HG03460 (cell line): ENCODE measurements around the gene UBE2J2.
"Not testable (repeated sequence)": the region's sequence is repeated elsewhere in the genome, so short reads cannot be mapped to it uniquely, and the experiment has no call there.

ENCODE experiments used
- ATAC-seq: cut with Tn5 transposase; IDR thresholded peaks from one replicate; pipeline ENCODE4 v1.9.1; 2021; ENCODE audit not compliant: unreplicated experiment

Gene UBE2J2

DNA sequence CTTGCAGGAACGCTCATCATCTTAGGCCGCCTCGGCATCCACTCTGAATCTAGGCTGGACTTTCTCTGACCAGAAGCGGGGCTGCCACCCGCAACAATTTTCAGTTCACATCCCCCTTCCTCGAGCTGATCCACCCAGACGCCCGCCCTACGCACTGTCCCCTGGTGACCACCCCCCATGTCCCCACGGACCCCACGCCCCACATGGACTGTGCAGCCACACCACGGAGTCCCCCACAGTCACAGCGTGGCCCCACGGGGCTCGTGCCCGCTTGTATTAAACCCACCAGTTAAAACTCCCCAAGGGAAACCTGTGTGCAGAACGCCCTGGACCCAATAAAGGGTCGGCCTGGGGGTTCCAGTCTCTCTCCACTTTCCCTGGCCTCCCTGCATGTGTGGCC is 14.1 kb downstream of the UBE2J2 start:
- ATAC-seq: no peak

DNA sequence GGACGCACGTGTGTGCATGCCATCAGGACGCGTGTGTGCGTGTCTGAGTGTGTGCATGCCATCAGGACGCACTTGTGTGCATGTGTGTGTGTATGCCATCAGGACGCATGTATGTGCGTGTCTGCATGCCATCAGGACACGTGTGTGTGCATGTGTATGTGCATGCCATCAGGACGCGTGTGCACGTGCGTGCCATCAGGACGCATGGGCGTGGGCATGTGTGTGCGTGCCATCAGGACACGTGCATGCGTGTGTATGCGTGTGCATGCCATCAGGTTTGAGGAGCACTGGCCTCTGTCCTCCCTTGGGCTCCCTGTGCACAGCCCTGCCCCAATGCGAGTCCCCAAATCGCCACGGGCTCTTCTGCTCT is 14.6 kb downstream of the UBE2J2 start:
- no peak for ATAC-seq

DNA sequence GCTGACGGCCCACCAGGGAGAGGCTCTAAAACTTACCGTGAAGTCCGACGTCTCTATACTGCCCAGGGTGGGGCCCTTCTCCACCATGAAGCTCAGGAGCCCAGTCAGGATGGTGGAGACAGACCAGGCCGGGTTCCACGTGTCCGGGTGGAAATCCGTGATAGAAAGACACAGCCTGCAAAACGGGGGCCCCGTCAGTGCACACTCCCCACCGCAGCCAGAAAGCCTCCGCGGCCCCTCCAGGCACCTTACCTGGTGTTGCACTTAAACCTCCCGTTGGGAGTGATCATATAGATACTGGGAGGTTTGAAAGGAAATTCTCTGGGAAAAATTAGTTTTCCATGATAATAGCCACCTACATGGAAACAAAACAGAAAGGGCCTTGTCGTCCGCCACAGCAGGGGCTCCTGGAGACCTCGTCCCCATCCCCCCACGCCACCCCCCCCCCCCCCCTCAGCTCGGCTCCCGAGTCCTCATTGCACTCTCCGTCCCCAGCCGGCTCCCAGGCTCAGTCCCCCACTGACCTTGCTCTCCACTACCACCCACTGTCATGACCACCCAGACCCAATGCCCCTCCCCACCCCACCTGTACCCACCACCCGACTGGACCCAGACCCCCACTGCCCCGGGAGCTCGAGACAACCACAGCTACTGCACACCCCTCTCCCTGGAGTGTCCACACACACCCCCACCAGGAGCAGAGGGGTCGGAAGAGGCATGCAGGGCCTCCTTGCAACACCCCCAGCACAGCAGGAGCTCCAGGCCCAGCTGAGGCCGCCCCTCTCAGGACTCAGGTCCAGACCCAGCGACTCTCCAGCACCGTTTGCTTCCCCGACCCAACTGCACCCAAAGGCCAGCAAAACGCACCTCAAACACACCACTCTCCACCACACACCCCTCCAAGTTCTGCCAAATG is 16.4 kb downstream of the UBE2J2 start:
- no peak for ATAC-seq

DNA sequence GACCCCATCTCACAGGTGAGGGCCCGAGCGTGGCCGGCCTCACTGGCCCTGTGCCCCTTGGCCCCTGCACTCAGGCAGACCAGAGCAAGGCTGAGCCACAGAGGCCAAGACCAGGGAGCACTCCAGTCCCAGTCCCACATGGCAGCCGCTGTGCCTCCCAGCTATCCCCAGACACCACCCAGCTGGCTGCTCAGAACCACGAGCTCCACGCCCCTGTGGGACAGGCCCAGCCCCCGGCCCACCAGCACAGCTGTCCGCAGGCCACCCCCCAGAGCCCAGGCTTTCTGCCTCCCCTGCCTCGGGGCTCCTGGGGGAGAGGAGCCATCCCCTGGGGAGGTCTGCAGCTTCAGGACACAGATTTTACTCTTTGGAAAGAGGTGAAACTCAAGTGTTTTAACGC is 18.0 kb downstream of the UBE2J2 start:
- no peak for ATAC-seq

DNA sequence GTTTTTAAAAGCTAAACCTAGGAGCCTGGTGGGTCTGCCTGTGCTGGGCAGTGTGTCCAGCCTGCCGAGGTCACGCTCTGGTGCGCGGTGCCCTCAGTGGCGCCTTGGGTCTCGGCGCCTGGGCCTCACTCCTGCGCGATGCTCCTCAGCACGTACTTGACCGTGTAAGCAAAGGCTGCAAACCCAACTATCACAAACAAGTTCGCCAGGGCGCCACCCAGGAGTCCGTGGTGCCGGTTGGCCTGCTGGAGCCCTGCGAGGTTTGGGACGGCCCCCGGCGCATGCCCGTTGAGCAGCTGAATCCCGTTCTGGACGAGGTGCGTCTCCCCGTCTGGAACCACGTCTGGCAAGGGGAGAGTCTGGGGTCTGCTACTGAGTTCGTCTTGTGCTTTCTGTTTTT is 18.6 kb downstream of the UBE2J2 start:
- ATAC-seq: no peak

DNA sequence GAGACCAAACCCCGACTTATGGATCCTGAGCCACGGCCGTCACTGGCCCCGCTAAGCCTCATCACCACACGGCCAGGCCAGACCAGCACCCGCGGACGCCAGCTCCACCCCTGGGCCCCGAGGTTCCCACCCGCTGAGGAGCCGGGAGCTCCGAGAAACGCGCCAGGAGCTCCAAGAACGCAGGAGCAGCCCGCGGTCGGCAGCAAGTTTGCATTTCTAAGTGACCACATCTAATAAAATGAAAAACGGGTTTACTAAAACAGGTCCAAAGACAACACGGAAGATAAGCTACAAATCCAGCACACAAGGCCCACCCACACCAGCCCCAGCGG is 19.0 kb downstream of the UBE2J2 start:
- no peak for ATAC-seq

DNA sequence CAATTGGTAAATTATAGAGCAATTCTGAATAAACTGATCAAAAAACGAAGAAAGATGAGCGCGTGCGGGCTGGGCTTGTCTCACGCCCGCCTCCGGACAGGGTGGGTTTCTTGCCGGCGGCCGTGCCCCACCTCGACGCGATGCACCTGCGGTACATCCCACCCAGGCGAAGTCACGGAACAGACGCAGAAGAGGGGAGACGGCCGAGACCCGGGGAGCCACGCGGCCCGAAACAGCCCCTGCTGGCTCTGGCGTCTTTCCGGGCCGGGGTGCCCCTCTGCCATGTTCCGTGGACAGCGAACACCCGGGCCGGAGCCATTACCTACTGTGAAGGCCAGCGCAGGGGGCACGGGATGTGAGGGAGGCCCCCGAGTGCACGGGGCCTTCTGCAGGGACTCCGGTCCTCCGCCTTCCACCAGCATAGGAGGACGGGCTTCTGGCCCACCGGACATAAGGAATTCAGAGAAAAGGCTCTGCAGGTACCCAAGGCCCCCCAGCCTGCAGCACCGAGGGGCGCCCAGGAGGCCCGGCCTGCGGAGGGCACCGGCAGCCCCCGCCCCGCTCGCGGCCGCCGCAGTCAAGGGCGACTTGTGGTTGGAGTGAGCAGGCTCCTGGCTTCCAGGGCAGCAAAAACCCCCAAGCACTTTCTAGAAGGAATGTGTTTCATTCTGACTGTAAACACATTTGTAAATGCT is 19.5 kb downstream of the UBE2J2 start:
- ATAC-seq: no peak

DNA sequence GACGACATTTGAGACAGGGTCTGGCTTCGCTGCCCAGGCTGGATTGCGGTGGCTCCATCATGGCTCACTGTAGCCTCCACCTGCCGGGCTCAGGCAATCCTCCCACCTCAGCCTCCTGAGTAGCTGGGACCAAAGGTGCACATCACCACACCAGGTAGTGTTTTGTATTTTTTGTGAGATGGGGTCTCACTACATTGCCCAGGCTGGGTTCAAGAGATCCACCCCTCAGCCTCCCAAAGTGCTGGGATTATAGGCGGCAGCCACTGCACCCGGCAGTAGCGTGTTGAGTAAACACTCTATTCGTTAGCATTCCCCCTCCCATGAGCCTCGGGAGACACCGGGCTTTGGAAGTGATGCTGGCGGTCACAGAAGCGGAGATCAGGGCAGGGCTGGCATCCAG is 20.3 kb downstream of the UBE2J2 start:
- no peak for ATAC-seq

DNA sequence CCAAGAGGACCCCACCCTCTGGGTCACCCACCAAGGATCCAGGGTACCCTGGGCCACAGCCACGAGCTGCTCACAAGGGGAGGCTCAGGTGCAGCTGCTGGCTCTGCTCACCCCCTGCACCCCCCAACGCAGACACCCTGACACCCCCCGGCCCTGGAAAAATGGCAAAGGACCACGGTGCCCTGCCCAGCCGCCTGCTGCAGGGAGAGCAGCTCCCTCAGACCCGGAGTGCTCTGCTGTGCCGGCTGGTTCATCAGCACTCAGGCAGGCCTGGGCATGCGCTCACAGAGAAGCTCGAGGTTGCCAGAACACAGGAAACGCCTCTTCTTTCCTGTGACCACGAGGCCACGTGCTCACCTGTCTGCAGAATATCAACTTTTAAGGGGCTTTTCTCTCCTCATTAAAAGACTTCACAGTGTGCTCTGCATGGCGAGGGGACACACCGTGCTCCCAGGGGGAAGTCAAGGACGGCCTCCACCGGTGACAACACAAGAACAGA is 22.8 kb downstream of the UBE2J2 start:
- ATAC-seq: no peak

DNA sequence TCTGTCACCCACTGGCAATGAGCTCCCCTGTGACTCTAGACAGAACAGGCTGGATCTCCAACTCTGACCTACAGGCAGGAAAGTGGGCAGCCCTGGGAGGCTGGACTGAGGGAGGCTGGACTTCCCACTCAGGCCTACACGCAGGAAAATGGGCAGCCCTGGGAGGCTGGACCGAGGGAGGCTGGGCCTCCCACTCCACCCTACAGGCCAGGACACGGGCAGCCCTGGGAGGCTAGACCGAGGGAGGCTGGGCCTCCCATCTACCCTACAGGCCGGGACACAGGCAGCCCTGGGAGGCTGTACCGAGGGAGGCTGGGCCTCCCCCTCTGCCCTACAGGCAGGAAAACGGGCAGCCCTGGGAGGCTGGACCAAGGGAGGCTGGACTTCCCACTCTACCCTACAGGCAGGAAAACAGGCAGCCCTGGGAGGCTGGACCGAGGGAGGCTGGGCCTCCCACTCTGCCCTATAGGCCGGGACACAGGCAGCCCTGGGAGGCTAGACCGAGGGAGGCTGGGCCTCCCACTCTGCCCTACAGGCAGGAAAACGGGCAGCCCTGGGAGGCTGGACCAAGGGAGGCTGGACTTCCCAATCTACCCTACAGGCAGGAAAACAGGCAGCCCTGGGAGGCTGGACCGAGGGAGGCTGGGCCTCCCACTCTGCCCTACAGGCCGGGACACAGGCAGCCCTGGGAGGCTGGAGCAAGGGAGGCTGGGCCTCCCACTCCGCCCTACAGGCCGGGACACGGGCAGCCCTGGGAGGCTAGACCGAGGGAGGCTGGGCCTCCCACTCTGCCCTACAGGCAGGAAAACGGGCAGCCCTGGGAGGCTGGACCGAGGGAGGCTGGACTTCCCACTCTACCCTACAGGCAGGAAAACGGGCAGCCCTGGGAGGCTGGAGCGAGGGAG is 25.4 kb downstream of the UBE2J2 start:
- ATAC-seq: not testable (repeated sequence)

DNA sequence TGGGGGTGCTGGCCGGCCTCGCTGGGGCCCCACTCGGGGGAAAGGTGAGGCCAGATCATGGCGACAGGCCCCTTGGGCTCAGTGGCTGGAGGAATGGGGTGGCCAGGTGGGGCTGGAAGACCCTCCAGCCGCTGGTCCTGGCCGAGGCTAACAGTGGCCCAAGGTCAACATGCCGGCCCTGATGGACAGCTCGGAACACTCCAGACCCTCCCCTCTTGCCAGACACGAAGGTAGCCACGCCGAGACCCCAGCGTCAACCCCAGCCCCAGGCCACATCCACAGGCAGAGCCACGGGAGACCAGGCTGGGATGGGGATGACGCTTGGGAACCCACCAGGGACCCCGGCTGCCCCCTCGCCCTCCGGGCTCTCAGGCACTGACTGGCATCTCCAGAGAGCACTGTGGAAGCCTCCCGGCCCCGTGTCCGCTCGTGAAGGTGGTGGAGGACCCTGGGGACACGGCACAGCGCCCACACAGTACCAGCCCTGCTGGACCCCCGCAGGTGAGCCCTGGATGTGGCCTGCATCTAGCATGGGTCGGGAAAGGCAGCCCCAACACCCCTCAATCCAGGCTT is 26.2 kb downstream of the UBE2J2 start:
- ATAC-seq: no peak

DNA sequence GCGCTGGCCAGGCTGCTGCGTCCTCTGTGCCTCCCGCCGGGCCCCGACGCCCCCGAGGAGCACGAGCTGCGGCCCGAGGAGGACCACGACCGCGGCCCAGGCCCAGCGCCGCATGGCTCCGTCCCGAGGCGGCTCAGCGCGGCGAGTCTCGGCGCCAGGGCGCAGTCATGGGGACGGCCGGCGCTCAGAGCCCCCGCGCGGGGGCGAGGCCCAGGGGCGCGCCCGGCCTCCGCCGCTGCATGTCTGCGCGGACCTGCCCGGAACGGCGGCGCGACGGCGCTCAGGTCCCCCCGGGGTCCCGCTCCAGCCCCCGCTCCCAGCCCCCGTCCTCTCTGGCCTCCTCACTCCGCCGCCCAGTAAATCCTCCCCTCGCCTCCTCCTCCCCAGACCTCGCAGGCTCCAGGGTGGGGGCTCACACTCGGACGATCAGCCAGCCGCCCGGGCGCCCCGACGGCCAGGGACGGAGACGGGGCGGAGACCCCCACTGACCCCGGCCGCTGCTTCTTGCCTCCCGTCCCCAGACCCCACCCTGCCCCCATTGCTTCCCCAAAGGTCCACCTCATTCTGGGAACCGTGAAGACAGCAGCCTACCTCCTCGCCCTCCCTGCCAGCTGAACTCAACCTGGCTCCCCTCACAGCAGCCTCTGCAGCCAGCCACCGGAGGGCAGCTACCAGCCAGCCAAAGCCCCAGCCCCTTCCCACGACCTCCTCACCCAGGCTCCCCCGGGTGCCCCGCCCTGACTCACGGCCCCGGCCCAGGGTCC is 26.9 kb downstream of the UBE2J2 start, which contains the start of gene C1QTNF12:
TSS of gene C1QTNF12 (minus strand) at position 146 of the 764 bp plus-strand sequence. CDS start at position 114, 32 bp downstream.
- ATAC-seq: no peak

DNA sequence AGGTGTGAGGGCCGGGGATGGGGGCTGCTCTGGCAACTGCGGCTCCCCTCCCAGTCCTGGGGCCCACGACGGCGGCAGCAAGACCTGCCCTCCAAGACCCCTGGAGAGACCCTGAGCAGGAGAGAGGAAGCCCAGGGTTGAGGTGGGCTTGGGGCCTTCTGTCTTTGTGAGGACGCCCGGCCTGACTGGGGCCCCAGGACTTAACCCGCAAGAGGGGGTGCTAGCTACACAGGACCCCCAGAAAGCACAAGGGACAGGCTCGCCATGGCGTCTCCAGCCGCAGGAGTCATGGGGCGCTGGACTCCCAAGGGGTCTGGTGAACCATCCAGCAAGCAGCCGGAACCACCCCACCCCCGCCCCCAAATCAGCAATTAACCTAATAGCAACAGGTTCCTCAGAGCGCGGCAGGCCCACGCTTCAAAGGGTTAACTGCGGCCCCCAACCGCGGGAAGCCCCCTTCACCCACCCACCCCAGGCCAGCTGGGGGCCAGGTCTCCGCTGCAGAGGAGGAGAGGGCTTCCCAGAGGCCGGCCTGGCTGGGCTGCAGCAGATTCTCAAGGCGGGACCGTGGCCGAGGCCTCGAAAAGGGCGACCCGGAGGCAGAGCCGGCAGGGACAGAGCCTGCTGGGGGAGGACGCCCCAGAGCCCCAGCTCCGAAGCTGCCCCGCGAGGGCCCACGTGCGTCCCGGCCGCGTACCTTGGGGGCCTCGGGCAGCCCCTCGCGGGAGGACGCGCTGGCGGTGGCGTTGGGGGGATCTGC is 27.7 kb downstream of the UBE2J2 start:
- ATAC-seq: no peak

DNA sequence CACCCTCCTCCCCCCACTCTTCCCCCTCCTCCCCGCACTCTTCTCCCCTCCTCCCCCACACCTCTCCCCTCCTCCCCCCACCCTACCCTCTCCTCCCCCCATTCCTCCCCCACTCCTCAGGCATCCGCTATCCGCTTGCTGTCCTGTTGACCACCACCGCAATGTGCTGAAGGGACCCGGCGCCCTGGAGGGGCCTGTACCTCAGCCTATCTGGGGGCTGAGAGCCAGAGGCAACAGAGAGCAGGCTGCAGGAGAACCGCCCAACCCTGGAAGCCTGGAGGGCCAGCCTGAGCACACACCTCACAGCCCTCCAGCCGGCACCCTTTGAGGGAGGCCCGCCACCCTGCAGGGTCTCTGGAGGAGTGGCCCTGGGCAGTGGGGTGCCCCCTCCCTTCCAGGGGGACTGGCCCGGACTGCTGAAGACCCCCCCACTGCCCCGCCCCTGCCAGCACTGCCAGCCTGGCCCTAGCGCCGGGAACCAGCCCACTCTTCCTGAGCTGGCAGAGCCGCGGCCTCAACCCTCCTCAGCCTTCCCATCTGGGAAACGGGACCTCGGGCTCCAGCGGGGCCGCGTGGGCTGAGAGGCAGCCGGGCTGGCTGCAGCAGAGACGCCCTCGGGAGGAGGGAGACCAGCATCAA is 28.4 kb downstream of the UBE2J2 start:
- ATAC-seq: no peak

DNA sequence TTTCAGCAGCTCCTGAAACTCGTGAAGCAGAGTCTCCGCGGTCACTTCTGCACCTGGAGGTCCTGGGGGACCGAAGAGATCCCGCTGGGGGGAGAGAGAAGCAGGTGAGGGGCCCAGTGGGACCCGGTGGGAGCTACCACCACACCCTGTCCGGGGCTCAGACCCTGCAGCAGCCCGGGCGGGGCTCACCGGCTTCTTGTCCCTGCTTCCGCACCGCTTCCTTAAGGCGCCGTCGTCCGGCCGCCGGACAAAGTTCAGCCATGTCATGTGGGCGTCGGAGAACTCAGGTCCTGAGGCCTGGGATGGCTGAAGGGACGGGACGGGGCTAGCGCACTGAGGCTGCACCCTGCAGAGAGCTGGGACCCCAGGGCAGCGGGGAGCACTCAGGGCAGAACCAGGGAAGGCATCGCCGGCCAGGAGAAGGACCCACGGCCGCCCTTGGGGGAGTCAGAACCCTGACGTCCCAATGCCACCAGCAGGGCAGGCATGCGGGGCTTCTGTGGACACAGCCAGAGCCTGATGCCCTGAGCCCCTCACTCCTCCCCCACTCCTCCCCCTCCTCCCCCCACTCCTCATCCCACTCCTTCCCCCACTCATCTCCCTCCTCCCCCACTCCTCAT is 29.4 kb downstream of the UBE2J2 start:
- no peak for ATAC-seq

DNA sequence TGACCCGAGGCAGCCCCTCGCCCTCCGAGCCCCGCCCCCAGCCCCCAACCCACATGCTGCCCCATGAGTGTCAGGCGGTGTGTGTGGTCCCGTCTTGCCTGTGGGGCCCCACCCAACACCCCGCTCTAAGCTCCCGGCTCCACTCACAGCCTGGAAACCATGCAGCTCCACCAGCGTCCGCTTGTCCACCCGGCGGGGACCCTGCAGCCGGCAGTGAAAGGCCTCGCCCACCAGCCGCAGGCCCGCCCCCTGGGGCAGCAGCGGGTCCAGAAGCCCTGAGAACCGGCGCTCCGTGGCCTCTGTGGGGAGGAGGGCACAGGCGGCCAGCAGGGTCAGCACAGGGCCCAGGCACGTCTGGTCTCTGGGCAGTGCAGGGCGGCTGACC is 29.9 kb downstream of the UBE2J2 start:
- no peak for ATAC-seq

DNA sequence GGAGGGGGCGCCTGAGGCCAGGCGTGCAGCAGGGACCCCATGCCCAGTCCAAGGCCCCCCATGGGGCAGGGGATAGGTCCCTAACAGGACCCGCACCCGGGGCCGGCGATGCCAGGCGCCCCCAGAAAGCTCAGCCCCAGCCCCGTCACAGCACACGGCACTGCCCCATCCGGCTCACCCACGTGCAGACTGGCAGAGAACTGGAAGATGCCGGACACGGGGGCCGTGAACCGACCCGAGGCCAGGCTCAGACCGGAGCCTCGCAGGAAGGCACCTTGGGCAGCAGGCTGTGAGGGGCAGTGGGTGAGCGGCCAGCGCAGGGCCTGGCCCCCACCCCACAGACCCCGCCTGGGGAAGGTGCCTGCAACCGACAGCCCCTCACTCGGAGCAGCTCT is 30.4 kb downstream of the UBE2J2 start:
- no peak for ATAC-seq

DNA sequence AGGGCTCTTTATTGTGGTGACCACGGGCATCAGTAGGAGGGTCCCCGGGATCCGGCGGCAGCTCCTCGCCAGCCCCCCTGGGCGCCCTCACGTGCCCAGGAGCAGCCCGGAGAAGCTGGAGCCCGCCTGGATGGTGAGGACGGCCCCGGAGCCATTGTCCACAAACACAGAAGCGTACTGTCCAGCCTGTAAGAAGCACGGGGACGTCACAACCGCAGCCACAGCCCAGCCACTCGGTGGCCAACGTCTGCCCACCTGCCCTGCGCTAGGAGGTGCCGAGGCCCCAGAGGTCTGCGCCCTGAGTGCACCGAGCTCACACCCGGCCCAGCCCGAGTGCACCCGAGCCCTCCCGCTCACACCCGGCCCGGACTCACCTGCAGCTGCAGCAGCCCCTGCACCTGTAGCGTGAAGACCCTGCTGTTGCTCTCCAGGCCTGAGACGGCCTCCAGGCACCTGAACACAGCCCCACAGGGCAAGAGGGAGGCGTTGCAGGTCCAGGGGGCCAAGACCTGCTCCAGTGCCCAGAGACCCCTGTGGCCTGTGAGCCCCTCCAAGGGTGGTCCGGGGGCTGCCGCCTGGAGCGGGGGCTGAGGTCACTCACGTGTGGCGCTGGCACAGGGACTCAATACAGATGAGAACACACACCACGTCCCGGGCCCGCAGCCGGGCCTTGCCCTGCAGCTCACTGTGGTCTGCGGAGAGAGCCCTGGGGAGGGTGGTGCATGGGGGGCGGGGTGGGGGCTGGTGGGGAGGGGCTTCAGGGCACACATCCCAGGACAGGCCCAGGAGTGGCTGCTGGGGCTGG is 31.0 kb downstream of the UBE2J2 start:
- no peak for ATAC-seq
